GM20000 (cell line): ENCODE data around the gene CHRNB1.

Source experiments
- DNase-seq: peaks from one replicate; pipeline ENCODE4 v3.0.0; 2012; ENCODE audit warnings: low spot score
- TF ChIP-seq, protein P1 (sequence below): IDR thresholded peaks from 2 replicates; pipeline ENCODE4 v1.5.1; 2012; ENCODE audit warnings: mild to moderate bottlenecking, control low read depth; ENCODE audit errors: extremely low read depth, missing control alignments

CHRNB1 gene

DNA sequence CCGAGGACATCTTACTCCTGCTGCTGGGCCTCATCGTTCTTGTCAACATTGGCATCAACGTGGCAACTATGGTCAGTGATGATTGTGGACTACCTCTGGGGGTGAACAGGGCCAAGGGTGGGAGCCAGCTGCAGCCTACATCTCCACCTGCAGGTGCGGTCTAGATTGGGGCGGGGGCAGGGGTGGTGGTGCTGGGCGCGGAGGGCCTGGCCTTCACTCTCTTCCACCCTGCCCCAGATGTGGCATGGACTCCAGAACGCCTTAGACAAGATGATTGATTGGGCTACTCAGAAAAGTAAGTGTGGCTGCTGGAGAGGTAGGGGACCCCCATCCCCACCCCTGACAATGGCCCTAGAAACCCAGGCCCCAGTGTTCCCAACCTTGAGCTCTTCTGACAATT lies 19.1 kb upstream of the CHRNB1 start:
- TF ChIP-seq, protein P1, sequence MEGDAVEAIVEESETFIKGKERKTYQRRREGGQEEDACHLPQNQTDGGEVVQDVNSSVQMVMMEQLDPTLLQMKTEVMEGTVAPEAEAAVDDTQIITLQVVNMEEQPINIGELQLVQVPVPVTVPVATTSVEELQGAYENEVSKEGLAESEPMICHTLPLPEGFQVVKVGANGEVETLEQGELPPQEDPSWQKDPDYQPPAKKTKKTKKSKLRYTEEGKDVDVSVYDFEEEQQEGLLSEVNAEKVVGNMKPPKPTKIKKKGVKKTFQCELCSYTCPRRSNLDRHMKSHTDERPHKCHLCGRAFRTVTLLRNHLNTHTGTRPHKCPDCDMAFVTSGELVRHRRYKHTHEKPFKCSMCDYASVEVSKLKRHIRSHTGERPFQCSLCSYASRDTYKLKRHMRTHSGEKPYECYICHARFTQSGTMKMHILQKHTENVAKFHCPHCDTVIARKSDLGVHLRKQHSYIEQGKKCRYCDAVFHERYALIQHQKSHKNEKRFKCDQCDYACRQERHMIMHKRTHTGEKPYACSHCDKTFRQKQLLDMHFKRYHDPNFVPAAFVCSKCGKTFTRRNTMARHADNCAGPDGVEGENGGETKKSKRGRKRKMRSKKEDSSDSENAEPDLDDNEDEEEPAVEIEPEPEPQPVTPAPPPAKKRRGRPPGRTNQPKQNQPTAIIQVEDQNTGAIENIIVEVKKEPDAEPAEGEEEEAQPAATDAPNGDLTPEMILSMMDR, result no peak
- no peak for DNase-seq

DNA sequence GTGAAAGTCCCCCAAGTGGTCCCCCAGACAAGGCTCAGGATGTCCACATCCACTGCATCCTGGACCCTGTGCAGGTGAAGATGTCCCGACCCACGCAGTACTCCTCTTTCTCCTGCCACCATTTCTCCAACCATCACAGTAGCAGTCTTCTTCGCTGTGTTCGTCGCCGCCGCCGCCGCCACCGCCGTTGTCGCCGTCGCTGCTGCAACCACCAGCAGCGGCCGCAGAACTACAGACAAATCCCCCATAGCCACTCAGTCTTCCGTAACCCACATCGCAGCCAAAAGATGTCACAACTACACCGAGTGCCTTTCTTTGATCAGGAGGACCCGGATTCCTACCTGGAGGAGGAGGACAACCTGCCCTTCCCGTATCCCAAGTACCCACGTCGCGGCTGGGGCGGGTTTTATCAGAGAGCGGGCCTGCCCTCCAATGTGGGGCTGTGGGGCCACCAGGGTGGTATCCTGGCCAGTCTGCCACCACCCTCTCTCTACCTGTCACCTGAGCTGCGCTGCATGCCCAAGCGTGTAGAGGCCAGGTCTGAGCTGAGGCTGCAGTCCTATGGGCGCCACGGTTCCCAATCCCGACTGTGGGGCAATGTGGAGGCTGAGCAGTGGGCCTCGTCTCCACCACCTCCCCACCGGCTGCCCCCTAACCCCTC lies 18.5 kb upstream of the CHRNB1 start:
- DNase-seq, result no peak
- TF ChIP-seq, protein P1, result no peak

DNA sequence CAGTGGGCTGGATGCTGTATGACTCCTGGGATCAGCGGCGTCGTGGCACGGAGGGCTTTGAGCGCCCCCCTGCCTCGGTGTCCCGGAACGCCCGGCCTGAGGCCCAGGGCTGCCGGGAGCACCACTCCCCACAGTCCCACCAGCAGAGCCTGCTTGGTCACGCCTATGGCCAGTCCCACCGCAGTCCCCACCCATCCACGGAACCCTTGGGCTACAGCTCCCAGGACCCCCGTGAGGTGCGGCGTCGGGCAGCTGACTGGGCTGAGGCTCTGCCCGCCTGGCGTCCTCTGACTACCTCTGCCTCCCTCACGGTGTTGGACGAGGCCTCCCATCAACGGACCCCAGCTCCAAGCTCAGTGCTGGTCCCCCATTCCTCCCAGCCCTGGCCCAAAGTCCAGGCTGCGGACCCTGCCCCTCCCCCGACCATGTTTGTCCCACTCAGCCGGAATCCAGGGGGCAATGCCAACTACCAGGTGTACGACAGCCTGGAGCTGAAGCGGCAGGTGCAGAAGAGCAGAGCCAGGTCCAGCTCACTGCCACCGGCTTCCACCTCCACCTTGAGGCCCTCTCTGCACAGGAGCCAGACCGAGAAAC lies 17.9 kb upstream of the CHRNB1 start:
- TF ChIP-seq, protein P1, result no peak
- DNase-seq, result no peak

DNA sequence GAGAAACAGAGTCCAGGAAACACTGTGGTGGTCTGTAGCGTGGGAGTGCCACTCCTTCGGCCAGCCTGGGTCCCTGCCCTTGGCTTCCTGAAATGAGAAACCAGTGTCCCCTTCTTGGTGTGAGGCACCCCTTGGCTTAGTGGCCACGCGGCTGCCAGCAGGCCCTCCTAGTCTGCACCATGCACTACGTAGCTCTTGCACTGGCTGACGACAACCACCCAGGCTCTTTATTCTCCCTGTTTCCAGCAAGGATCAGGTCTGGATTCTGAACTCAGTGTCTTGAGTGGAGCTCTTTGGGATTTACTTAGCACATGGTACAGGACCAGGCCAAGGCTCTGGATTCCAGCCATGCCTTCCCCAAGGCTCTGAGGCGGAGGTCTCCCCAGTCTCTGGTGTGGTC lies 17.3 kb upstream of the CHRNB1 start:
- DNase-seq, result no peak
- TF ChIP-seq, protein P1, result no peak

DNA sequence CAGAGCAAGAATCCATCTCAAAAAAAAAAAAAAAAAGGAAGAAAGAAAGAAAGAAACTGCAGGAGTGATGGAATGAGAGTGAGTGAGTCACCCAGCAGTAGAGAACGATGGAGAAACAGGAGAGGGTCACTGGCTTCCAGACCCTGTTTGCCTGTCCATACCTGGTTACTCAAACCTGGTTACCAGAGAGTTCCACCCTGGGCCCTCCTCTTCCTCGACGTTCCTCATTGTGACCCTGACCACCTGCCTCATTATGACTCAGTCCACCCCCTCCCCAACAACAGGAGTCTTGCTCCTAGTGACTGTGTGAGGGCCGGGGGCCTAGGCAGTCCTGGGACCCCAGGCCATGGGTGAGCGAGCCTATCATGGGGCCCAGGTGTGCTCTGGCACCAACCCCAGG lies 16.3 kb upstream of the CHRNB1 start, which contains the start of gene SPEM3:
Gene SPEM3 (plus strand): TSS at position 301 of the 400 bp plus-strand sequence. CDS start 46 bp downstream, at position 347.
- DNase-seq, result no peak
- TF ChIP-seq, protein P1, result no peak

DNA sequence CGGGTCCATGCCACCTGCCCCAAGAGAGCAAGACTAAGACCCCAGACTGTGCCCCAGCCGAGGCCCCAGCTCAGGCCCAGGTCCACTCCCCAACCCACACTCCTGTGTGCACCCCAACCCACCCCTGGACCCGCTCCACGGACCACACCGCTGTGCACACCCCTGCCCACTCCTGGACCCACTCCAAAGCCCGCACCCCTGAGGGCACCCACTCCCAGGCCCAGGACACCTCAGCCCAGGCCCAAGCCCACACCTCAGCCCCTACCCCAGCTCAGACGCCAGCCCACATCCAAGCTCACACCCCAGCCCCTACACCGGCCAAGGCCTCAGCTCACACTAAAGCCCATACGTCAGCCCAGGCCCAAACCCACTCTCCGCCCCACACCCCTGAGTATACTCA lies 15.1 kb upstream of the CHRNB1 start:
- DNase-seq, result no peak
- TF ChIP-seq, protein P1, result no peak

DNA sequence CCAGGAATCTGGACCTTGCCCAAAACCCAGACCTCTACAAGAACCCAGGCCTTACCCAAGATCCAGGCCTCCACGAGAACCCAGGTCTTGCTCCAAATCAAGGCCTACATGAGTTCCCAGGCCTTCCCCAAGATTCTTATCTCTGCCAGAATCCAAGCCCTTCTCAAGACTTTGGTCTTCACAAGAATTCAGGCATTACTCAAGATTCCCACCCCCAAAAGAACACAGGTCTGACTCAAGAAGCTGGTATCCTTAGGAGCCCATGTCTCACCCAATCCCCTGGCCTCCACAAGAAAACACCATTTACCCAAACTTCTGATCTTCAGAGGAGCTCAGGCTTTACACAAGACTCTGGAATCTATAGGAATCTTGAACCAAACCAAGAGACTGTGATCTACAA lies 13.6 kb upstream of the CHRNB1 start:
- no peak for DNase-seq
- TF ChIP-seq, protein P1, result no peak
